Muscle of arm (tissue), 12 donors: ENCODE data around the gene CDC42EP2. TPM values are rescaled to one million over a fixed set of nuclear protein-coding genes. Genes with fewer than 3 reads are reported as not detected.

ENCODE experiments used
- DNase-seq: peaks from one replicate; pipeline ENCODE4 v3.0.0-alpha.2; 2013
- polyA plus RNA-seq, 12 donors: library from polyadenylated mRNA; unstranded; fragments of 120-200 nt; gene quantifications; one replicate each; pipeline ENCODE4 v1.2.1, GENCODE V29; 2013; ENCODE audit not compliant: insufficient read length in 12 of 12

The CDC42EP2 gene
- polyA plus RNA-seq, 12 donors: 19.6 to 38.6 (median 27.5) TPM; not detected in 1

DNA sequence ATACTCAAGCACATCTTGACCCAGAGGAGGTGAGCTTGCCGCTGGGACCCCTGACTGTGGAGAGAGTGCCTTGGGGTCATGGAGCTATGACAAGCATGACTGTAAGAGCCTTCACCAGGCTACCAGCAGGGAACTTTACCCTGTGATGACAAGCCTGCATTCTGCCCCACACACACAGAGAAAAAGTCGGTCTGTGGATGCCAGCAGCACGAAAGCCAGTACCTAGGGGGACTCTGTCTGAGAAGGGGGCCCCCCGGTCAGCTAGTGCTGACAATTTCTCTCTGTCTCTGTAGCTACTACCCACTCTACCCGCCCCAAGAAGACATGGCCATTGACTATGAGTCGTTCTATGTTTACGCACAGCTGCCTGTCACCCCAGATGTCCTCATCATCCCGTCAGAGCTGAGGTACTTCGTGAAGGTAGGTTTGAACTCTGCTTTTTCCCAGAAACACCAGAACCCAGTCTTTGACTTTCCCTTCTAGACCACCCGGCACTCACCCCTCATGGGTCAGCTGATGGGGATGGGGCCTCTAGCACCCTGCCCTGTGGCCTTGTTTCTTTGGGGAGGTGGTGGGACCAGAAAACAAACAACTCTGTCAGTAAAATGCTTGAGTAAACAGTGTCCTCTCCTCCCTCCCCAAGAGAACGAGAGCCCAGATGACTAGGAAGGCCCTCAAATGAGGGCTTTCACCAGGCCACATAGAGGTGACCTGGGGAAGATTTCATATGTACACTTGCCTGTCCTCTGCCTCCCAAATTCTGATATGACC is 18.9 kb upstream of the CDC42EP2 start:
- DNase-seq: no peak

- no peak for DNase-seq
These were observed 17.5 kb upstream of the CDC42EP2 start for GRCh38 chr11:65297026-65297672.

DNA sequence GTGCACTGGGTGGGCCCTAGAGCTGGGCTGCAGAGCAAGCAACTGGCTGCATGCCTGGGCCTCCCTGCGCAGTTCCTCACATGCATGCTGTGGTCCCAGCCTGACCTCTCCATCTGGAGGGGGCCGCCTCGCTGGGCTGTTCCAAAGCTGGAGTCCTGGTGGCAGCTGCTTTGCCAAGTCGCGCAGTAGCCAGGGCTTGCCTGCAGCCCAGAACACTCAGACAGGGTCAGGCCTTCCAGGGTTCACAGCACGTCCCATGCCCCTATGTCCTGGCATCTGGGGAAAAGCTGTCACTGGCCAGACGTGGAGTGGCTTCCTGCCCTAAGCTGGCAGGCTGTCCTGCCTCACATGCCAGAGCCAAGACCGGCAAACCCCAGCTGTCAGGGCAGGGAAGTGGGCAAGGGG is 16.5 kb upstream of the CDC42EP2 start:
- DNase-seq: peak; percentile 86

DNA sequence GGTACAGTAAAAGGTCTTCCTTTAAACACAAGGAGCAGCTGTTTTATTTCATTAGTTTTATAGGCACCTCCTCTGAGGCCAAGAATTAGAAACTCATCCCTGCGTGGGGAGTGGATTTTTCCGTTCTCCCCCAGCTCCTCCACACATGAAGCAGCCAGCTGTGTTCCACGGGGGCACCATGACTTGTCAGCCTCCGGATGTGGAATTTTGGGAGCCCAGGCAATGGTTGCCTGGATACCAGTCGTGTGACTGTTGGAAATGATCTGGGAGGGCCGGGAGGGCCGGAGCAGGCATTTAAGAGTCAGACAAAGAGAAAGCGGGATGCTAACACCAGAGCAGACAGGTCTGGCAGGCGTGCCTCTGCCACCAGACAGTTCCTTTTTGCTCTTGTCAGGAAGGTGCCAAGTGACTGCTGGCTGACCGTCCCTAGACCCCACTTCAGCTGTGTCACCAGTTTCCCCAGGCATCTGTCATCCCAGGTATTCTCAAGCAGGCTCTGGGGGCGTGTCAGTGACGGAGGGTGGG is 15.9 kb upstream of the CDC42EP2 start:
- DNase-seq: peak; percentile 77

DNA sequence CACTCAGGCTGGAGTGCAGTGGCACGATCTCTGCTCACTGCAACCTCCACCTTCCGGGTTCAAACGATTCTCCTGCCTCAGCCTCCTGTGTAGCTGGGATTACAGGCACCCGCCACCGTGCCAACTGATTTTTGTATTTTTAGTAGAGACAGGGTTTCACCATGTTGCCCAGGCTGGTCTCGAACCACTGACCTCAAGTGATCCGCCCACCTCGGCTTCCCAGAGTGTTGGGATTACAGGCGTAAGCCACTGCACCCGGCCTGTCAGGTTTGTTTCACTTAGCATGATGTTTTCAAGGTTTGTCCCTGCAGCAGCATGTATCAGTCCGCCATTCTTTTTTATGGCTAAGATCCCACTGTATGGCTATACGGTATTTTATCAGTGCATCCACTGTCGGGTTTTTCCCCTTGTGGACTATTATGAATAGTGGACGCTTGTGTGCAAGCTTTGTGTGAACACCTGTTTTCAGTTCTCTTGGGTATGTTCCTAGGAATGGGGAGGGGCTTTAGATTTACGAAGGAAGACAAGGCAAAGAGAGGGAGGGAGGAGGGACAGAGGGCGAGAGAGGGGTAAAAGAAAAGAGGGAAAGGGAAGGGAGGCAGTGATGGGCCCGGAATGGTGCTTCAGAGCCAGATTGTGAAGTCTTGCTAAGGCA is 13.9 kb upstream of the CDC42EP2 start:
- DNase-seq: no peak

DNA sequence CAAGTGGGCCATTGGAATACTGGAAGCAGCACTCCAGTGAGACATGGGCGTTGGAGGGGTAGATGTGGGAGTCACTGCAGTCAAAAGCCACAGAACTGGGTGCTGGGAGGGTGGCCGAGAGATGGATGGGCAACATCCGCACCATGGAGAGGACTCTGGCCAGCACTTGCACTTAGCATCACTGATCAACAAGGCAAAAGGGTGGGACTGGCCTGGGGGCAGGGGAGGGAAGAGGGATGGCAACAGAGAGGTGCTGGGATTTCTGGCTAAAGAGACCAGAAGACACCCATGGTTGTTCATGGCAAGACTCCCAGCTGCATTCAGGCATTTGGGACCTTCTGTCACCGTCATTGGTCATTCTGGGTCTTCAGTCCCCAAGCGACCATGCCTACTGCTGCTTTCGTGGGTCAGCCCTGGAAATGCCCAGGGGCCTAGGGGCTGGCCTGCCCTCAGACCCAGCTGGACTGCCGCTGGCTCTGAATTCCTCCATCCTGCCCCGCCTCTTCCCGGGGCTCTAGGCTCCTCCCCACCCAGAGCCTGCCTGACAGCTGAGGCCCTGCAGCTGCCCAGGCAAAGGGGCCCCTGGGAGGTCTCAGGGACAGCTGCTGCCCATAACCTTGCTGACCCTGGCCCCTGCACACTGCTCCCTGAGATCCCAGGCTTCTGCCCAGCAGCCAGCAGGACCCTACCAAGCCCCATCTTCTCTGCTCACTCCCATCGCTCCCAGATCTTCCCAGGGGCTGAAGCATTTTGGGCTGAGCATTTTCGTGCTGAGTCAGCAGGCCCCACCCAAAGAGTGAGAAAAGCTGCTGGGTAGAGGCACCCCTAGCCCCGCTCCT is 13.0 kb upstream of the CDC42EP2 start:
- no peak for DNase-seq

DNA sequence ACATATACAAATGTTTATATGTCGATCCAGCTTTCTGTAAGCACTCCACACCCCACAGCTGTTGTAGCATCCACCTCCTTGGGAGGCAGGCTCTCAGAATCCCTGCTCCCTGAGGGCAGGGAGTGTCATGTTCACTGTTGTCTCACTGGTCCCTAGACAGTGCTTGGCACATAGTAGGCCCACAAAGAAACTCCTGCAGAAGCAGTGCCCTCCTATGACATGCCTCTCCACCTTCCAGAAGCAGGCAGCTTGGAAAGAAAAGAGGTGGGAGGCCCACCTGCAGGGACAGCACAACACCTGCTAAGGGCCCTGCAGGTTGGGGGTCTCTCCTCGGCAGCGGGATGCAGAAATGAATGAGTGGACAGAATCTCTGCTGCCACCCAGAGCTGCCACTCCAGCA is 11.1 kb upstream of the CDC42EP2 start:
- DNase-seq: no peak

- no peak for DNase-seq
These were observed 10.6 kb upstream of the CDC42EP2 start for GRCh38 chr11:65304110-65304509.

- no peak for DNase-seq
These were observed 10.1 kb upstream of the CDC42EP2 start for GRCh38 chr11:65304613-65305012.

DNA sequence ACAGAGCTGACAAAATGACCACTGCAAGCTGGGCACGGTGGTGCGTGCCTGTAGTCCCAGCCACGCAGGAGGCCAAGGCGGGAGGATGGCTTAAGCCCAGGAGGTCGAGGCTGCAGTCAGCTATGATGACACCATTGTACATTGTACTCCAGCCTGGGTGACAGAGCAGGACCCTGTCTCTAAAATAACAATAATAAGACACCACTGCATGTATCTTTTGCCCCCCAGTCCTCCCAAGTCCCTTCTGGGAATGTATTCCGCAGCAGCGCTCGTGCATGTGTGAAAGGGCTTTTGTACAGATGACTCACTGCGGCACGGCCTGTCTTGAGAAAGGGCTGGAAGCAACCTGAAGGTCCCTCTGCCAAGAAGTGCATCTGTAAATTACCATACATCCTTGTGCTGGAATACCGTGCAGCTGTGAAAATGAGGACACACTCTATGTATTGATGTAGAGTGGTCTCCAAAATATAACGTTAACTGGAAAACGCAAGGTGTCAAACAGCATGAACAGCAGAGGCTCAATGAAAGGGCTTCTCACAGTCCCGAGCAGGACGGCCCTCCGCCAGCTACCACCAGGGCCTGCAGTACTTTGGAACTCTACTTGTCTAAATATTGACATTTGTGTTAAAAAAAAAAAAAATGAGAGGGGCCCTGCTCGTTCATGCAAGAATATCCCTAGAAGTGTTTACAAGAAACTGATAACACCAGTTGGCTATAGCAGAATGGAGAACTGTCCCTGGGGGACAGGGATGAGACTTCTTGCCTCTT is 9.0 kb upstream of the CDC42EP2 start:
- no peak for DNase-seq

GRCh38 chr11:65307298-65308229 is 7.1 kb upstream of the CDC42EP2 start:
- no peak for DNase-seq

DNA sequence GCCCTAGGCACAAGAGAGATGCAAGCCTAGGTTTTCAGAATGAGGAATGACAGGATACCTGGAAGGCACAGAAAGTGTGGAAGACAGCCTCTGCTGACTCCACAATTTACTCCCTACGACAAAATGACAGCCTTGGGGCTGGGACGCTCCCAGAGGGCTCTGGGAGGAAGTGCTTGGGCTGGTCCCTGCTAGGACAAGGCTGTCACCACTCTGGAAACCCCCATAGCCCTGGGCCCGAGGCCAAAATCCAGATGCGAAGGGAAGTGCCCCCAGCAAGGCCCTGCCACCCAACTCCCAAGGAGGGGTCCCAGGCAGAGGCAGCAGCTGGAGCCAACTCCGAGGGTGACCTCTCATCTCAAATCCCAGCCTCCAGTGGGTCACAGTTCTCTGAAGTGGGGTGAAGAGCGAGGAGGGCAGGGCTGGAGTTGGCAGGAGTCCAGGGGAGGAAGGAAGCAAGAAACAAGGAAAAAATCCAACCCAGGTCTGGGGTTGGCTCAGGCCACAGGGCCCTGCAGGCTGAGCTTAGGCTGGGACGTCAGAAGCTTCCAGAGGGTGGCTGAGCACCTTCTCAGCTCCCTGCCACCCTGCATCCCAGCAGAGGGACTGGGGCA is 6.3 kb upstream of the CDC42EP2 start:
- no peak for DNase-seq

GRCh38 chr11:65309006-65309405 is 5.7 kb upstream of the CDC42EP2 start:
- DNase-seq: no peak

DNA sequence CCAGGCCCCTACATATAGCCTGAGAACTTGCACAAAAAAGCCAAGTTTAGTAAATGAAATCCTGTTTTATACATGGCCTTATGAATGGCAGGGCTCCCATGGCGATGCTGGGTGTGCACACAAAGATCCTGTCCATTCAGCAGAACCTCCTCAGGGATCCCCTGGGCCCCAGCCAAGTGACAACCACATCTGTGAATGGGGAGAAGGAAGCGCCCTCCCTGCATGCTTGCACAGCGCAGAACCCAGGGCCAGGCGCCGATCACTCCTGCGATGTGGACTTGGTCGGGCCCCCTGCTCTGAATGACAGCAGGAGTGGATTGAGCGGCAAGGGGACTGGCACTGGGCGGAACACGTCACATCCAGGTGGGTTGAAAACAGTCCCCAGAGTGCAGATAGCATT is 4.5 kb upstream of the CDC42EP2 start:
- DNase-seq: no peak

DNA sequence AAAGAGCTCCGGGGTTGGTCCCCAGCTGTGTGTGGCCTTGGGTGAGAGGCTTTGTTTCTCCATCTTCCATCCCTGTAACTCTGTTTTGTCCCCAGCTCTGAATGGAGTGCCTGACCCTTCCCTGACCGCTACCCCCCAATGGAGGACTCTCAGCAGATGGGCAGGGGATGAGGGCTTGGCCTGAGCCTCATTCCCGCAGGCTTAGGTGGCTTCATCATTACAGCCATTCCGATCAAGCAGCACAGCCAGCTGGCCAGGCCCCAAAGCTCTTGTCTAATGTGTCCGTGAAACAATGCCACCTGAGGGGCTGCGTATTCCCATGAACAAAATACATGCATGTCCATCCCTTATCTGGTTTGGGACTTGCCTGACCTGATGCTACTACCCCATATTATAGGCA is 3.9 kb upstream of the CDC42EP2 start:
- DNase-seq: no peak

DNA sequence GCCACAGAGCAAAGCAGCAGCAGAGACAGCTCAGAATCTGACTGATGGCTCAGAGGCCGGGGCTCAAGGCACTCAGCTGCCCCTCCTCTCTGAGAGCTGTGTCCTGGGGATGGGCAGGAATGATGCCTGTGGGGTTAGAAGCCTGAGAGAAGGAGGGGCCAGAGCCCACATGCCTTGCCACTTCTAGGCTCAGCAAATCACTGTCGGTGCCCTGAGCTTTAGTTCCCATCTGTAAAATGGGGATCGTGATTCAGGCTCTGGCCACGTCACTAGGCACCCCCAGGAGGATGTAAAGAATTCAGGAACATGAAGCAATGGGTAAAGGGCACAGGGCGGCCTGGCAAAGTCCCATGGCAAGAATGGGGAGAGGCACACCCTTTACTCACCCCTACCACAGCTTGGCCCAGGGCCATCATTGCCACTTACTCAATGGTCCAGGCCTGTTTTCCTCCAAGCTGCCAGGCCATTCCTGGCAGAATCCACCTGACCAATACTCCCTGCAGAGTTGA is 3.4 kb upstream of the CDC42EP2 start:
- DNase-seq: no peak

- DNase-seq: peak; percentile 86
These were observed 669 bp downstream of the CDC42EP2 start for GRCh38 chr11:65315204-65315865.

DNA sequence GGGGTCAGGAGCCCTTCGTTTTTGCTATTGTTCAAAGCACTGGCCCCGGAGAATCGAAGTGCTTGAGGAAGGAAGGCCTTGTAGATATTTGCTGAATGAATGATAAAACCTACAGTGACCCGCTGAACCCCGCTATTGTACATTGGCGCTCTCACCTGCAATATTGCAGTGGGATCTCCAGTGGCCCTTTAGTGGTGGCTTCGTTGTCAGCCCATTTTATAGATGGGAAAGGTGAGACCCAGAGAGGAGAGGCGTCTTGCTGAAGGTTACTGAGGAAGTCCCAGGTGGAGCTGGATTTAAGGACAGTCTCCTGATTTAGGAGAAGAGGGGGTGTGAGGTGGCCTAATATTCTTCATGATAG is 1.2 kb downstream of the CDC42EP2 start:
- no peak for DNase-seq
